Medulla oblongata (tissue), 1 donor: ENCODE measurements around the gene AP2A1.
"Not testable (repeated sequence)": the region's sequence is repeated elsewhere in the genome, so short reads cannot be mapped to it uniquely, and the experiment has no call there.

Source experiments
- DNase-seq: peaks from one replicate; pipeline ENCODE4 v3.0.0-alpha.2; 2015; ENCODE audit errors: extremely low spot score

AP2A1 gene

DNA sequence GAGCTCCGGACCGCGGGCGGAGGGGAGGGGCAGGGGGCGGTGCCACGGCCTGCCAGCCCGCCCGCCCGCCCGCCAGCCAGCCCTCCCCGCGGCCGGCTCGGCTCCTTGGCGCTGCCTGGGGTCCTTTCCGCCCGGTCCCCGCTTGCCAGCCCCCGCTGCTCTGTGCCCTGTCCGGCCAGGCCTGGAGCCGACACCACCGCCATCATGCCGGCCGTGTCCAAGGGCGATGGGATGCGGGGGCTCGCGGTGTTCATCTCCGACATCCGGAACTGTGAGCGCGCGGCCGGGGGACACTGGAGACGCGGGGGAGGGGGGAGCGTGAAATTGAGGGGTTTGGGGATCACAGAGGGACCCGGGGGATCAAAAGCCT is at the start of gene AP2A1:
AP2A1 (plus strand) TSS at position 72 of the 370 bp plus-strand sequence; CDS start at position 205, 133 bp downstream.
- no peak for DNase-seq

GRCh38 chr19:49718511-49718910 is 48.3 kb upstream of the AP2A1 start:
- DNase-seq = peak; percentile 4

DNA sequence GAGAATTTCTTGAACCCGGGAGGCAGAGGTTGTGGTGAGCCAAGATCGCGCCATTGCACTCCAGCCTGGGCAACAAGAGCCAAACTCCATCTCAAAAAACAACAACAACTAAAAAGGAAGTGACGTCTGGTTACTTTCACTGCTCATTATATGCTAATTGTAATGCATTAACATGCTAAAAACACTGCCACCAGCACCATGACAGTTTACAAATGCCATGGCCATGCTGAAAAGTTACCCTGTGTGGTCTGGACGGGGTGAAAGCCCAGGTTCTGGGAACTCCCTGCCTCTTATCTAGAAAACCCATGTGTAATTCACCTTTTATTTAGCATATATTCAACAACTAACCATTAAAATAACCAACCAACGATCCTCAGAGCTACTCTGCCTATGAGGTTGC is 47.8 kb upstream of the AP2A1 start:
- DNase-seq = no peak

- DNase-seq = not testable (repeated sequence)
Observed at GRCh38 chr19:49719420-49719819, 47.4 kb upstream of the AP2A1 start.

DNA sequence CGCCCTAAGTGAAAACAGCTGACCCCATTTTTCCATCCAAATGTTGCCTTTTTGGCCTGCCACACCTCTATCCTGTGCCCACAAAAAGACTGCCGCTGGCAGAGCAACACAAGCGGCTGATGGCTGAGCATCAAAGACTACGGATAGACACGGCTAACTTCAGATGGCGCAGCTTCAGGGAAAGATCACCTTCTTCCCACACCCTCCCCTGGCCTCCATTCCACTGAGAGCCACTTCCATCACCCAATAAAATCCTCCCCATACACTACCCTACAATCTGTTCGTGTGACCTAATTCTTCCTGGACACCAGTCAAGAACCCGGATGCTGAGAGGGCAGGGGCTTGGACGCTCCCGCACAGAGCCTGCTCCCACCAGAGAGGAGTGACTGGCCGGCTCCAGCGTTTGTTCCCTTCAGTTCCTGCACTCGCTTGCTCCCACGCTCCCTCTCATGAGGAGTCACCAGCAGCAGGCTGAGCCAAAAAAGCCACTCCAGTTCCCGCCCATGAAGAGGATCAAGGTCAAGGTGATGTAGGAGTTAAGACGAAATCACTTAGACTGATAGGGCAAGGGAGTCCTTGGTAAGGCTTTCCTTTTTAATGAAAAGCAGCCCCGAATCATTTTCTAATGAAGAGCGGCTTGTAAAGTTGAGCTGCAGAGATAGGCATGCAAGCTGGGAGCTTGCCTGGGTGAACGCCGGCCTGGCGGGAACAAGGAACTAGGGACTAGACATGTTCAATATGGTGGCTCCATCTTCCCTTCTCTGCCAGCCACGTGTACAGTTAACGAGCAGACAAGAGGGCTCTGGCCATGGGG is 39.4 kb upstream of the AP2A1 start:
- DNase-seq = no peak

DNA sequence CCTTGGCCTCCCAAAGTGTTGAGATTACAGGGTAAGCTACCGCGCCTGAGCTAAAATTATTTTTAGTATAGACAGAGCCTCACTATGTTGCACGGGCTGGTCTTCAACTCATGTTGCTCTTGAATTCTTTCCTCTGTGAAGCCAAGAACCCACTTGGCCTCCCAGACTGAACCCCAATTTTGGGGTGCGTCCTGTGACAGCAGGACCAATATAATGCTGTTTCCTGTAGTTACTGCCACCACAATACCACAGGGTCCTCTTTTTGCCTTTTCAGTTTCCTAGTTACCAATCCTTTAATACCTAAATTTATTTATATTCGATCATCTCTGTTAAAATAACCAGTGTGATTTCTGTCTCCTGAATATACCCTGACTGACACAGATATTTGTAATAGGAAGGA is 36.6 kb upstream of the AP2A1 start:
- DNase-seq = no peak

GRCh38 chr19:49738268-49738667 is 28.5 kb upstream of the AP2A1 start:
- DNase-seq = no peak

- no peak for DNase-seq
Observed at GRCh38 chr19:49739098-49739497, 27.7 kb upstream of the AP2A1 start.

DNA sequence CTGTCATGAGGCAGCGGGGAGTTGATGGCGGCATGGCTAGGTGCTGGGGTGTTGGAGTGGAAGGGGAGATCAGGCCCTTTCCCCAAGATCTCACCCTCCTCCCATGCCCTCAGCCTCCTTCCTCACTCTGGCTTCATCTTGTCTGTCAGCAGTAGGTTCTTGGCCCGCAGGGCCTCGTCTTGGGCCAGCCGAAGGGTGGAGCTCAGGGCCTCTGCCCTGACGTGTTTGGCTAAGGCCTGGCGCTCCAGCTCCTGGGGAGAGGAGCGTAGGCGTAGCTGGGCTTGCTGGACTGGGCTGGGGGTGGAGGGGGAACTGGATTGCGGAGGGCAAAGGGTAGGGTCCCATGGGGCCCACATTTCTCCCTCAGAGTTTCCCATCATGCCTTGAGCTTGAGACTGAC is 26.9 kb upstream of the AP2A1 start:
- no peak for DNase-seq

DNA sequence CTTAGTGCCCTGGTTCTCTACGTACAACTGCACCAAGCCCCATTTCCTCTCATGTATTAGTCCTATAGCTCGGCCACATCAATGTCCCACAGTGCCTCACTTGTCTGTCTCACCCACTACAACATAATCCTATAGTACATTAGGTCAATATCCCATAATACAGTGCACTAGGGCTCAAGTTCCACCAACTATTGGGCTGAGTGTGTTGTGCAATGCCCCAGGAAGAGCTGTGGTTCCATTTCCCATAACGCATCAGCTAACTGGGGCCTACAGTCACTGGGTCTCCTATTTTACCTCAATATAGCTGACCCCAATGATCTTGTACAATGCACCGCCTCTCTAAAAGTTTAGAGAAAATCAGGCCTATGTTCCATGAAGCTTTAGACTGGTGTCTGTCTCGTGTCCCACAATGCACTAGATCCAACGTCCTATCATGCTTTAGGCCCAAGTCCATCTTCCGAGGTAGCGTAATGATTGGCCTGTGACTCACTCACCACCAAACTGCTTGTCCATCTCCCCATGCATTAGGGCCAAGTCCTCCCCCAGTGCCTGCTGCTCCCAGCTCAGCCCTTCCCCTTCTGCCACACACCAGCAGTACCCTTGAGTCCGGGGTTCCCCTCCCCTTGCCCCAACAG is 25.5 kb upstream of the AP2A1 start:
- DNase-seq = no peak

DNA sequence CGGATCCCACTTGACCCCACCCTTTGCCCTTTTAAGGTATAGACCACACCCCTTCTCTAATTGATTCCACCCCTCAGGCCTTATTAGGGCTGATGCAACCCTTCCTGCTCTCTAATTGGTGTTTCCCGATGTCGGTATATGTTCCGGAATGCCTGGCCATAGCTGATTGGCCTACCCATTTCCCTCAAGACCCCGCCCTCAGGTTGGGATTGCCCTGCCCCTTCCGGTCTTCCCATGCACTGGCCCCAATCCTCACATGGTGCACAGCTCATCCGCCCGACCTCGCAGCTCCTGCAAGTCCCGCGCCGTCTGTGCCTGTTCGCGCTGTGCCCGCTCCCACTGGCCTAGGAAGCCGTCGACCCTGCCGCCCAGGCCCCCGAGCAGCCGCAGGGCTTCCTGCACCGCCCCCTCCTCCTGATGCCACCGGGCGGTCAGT is 21.8 kb upstream of the AP2A1 start:
- no peak for DNase-seq

DNA sequence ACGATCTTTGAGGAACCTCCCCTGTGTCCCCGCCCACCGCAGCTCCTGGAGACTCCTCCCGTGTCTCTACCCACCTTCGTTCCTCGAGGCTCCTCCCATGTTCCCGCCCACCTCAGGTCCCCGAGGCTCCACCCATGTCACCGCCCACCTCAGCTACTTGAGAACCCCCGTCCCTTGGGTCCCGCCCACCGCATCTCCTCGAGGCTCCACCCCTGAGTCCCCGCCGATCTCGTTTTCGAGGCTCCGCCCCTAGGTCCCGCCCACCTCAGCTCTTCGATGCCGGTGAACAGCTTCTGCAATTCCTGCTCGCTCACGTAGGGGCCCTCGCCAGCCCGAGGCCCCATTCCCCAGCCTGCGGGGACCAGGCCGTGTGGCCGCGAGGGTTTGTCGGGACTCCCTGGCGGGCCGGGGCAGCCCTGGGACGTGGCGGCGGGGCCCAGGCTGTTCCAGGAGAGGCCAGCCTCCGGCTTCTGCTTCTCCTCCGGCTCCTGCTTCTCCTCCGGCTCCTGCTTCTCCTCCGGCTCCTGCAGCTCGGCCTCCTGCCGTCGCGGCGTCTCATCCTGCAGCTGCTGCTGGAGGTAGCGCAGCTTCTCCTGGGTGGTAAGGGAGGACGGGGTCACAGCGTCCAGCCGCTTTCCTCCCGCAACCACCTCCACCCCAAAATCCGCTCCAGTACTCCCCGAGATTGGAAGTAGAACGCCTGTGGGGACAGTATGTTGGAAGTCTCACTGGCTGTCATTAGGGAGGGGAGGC is 20.4 kb upstream of the AP2A1 start:
- no peak for DNase-seq

GRCh38 chr19:49749055-49749716 is 17.6 kb upstream of the AP2A1 start:
- DNase-seq = no peak

- DNase-seq = no peak
Observed at GRCh38 chr19:49749771-49750170, 17.0 kb upstream of the AP2A1 start.

DNA sequence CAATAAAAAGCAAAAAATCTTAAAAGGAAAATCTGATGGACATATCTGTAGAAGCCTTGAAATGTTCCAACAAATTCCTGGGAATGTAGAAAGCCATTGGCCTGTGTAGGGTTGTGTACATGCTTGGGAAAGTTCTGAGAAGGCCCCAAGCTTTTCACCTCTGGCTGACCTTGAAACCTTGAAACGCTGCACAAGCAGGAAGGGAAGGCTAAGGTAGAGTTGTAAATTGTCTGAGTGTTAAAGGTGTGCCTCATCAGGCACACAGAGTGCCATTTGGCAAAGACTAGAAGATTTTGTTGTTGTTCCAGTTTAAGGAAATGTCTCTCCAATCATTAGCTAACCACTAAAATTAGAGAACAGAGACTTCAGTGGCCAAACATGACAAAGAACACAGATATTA is 14.1 kb upstream of the AP2A1 start:
- DNase-seq = no peak

DNA sequence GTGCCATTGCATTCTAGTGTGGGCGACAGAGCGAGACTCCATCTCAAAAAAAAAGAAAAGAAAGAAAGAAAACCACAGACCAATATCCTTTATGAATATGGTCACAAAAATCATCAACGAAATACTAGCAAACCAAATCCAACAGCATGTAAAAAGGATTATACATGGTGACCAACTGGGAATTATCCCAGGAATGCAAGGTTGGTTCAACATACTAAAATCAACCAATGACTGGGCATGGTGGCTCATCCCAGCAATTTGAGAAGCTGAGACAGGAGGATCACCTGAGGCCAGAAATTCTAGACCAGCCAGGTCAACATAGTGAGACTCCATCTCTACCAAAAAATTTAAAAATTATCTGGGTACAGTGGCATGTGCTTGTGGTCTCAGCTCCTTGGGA is 10.8 kb upstream of the AP2A1 start:
- DNase-seq = no peak

DNA sequence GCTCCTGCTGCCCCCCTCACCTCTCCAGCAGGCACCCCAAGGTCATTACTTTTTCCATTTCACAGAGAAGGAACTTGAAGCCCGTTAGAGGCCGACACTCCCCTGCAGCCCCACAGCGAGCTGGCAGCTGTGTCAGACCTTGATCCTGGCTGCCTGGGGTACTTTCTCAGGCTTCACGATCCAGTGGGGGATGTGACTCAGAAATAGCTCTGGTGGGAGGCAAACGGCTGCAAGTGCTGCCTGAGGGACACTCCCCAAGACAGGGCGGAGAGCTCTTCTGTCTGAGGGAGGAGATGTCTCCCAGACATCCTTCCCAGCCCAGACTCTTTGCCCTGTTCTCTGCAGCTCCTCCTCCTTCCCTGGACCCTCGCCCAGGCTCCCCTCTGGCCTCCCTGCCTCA is 8.5 kb upstream of the AP2A1 start:
- DNase-seq = no peak

DNA sequence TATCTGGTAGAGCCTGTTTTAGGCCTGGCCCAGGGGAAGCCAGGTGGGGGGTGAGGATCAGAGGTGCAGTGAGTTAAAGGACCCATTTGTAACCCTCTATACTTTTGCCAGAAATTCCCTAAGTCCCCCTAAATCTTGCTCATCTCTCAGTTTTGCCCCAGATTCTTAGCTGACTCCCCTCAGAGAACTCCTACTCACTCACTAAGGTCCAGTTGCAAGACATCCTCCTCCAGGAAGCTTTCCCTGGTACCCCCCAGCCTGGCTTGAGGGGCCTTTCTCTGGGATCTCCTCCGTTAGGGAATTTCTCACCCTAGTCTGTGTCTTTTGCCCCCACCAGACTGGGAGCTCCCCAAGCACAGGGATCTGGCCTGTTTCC is 5.6 kb upstream of the AP2A1 start:
- no peak for DNase-seq

- no peak for DNase-seq
Observed at GRCh38 chr19:49761625-49762311, 5.0 kb upstream of the AP2A1 start.

DNA sequence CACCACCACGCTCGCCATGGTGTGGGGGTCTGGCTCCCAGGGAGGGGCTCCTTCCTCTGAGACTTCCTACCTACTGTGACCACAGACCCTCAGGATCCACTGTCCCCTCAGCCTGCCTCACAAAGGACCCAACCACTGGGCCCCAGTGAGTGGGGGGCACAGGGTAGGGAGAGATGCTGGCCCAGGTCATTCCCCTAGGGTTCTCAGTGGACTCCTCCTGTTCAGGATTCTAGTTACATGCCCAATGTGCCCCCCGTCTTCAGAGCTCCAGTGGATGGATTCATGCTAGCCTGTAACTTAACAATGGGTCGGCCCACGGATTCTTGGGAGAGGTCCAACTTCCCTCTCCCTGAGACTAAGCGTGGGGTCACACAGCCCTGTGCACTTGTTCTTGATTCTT is 3.6 kb upstream of the AP2A1 start, which contains the start of gene TSKS:
TSKS (minus strand) TSS at position 77 of the 400 bp plus-strand sequence; CDS start at position 18, 59 bp downstream.
- DNase-seq = no peak

GRCh38 chr19:49764341-49764740 is 2.5 kb upstream of the AP2A1 start:
- no peak for DNase-seq
